Activated CD8-positive, alpha-beta memory T cell treated with anti-CD3 and anti-CD28 coated beads, Interleukin-2, amount 50 U/mL, for 1 hour (primary cell): ENCODE measurements around the gene AHRR.

Source experiments
- DNase-seq: peaks from one replicate; pipeline ENCODE4 v3.0.0-alpha.2; 2020; ENCODE audit errors: extremely low read depth

AHRR gene

DNA sequence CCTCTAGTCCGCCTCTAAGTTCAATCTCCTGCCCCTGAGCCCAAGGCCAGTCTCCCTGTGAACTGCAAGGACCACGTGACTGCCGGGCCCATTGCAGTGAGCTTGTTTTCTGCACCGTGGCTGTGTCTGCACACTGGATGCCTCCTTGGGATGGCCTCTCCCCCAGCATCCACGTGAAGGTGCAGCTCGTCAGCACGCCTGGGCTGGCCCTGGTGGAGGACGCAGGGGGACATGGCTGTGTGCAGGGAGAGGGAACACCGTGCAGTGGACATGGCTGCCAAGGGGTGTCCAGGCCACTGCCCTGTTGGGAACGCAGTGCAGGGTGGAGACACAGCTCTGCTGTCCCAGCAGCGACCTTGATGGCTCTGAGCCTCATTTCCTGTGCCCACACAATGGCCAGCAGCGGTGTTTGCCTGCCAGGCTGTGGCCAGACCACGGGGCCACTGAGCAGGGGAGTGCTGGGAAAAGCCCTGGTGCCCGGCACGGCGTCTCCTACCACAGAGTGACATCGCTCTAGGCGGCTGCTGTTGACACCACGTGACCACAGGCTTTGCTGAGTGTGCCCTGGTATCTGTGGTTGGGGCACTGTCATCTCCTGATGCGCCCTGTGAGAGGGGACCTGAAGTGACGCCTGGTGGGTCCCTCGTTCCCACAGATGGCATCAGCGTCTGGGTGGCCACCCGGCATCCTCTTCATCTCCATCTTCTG is 94.6 kb downstream of the AHRR start:
- DNase-seq: no peak

DNA sequence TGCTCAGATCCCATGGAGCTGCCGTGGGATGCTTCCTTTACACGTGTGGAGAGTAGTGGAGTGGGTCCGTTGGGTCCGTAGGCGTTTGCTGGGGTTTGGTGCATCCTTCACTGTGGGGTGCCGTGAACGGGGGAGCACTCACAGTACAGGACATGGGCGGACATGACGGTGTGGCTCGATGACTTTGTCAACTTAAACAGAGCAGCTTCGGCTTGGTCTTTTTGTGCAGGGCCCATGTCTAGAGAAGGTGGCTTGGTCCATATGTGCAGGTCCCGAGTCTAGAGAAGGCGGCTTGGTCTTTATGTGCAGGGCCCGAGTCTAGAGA is 95.1 kb downstream of the AHRR start:
- no peak for DNase-seq

DNA sequence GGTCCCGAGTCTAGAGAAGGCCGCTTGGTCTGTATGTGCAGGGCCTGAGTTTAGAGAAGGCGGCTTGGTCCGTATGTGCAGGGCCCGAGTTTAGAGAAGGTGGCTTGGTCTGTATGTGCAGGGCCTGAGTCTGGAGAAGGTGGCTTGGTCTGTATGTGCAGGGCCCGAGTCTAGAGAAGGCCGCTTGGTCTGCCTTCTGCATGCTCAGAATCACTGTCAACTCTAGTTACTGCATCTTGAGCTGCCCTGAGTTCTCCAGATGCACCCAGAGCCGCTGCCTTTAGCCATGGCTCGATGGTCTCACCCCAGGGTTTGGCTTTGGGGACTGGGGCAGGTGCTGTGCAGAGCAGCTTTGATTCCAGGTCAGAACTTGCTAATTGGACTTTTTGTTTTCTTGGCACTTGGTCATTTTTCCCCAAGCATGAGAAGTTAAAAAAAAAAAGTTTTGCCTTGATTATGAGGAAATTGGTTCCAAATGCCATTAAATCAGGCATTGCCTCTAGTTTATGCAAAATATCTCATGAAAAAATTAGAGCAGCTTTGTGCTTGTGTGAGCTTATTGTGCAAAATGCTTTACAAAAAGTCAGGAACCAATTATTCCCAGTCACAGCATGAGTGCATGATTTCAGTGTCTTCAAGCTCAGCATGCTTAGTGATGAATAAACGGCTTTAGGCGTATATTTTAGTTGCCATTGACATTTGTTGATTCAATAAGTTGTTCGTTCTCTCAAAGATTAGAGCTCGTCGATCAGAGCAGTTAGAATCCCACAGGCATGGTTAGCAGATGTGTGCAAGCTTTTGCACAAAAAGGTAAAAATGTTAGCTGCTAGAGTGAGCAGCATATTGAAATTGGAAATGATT is 96.0 kb downstream of the AHRR start:
- no peak for DNase-seq

DNA sequence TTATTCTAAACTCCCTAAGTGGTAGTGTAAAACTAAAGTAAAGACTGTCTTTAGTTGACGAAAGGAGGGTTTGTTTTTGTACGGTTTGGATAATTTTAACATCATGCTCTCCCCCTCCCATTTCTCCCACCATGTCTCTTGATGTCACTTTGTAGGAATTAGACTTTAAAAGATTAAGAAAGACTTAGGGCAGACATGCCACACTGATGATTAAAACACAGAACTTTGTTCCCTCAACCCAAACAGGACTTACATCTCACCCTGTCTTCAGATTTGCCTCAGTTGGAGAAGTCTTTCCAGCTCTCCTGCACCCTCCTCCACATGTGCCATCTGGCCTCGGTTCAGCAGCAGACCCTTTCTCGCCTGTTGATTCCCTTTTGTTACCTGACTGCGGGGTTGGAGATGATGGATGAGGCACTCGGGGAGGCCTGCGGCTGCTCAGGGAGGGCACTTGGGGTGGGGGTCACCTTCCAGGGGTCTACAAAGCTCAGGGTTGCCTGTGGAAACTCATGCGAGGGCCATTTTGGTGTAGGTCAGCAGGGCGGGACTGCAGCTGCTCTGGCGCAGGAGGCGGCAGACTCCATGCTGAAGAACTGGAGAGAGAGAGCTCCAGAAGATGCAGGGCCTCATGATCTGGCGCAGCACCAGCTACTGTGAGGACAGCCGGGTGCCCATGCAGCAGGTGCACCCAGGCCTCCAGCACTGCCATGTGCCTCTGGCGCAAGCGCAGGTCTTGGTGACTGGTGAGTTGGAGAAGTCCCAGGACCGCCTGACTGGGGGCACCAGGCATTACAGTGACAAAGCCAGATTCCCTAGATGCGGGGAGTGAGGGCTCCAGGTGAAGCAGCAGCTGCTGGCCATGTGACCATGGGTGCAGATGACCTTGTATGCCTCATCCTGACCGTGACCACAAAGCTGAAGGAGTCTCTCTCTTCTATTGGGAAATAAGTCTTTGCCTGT is 96.9 kb downstream of the AHRR start:
- no peak for DNase-seq

DNA sequence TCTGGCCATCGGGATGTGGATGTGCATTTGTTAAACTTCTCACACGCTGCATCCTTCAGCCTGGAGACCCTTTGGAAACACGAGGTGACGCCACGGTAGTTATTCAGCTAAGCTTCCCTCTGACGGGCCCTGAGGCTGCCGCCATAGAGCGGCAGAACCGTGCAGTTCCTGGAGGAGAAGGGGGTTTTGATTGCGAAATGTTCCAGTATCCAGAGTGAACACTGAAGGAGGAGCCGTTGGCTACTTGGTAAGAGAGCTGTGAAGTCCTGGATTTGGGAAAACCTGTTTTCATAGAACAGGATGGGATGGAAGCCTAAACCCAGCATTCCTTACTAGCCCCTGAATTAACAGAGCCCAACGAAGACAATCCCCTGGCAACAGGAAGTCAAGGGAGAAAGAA is 98.5 kb downstream of the AHRR start:
- DNase-seq: no peak

DNA sequence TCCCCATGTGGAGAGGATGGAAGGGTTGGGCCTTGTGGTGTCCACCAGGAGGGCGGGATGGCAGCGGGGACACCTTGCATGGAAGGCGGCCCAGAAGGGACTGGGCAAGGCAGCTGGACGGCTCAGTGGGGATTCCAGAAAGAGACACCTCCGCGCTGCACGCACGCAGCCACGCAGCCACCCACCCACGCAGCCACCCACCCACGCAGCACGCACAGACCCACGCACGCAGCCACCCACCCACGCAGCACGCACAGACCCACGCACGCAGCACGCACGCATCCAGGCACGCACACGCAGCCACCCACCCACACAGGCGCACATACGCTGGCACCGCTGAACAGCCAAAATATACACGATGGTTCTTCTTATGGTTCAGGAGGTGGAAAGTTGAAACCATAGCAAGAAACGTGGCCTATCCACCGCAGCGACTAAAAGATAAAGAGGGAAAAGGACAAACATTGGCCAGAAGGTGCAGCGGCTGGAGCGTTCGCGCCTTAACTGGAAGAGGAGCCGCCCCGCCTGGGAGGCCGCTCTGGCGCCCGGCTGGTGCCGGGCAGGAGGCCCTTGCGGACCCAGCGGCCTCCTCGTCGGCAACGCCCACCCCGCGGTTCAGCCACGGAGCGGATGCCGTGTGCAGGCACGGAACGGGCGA is 99.2 kb downstream of the AHRR start:
- DNase-seq: no peak

DNA sequence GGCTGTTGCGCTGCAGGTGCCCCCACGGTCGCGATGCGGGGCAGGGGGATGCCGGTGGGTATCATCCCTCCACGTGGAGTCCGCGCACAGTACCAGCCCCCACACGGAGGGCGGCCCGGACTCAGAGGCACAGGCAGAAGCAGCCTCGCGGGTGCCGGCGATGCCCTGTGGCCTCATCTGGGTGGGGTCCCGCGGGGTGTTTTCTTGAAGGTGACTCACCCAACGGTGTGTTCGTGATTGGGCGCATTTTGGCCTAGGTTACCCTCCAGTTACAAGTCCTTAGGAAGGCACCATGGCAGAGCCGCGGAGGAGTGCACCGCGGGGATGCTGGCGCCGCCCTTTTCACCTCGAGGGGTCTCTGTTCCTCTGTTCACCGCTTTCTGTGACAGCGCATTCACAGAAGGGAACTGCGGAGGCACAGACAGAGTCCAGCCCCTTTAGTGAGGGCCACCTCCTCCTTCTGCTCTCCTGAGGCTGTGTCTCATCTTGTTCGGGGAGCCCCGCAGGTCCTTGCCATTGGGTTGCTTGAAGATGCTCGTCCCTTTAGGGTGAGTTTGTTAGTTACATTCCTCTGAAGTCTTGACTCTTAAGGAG is 99.9 kb downstream of the AHRR start:
- DNase-seq: no peak

DNA sequence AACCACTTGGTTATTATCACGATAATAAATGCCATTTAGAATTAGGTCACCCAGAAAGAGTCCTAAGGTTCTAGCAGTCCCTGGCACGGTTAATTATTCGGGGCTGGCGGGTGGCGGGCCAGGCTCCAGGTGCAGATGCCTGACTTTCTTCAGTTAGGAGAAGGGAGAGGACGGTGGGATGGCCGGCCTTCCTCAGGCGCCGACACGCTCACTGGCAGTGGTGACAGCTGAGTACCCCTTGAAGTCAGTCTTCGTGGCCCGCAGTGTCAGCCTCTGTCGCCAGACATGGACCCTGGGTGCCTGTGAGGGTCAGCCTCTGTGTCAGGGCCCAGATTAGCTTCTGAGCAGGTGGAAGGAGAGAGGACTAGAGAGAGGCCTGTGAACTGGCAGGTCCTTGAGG is 100.4 kb downstream of the AHRR start:
- DNase-seq: no peak

DNA sequence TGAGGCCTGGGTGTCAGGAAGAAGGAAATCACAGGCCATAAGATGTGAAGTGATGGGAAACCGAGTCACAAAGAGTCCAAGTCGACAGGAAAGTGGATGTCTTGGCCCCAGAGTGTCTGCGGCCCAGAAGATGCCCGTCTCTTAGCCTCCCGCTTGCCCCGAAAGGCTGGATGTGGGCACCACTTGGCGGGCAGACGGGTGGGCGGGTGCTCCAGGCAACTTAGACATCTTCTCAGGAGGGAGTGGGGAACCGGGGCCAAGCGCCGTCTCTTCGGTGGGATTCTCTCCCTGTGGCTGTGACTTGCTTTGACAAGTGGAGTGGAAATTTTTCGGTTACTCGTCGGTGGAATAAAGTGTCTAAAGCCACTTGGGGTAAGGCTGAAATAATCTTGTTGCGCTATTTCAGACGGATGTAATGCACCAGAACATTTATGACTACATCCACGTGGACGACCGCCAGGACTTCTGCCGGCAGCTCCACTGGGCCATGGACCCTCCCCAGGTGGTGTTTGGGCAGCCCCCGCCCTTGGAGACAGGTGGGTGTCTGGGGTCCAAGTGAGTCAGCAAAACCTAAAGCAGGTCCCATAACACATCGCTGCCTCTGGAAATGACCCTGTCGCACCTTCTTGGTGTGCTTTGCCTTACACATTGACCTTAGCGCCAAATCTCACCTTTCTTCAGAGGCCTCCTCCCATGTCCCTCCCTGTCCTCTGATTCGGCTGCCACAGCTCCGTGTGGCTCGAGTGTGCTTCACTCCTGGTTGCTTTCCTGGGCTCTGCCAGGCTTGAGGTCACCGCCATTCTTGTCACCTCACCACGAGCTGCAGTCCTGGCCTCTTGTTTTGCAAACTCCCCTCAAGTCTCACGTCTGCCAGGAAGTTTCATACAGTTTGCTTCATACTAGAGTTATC is 101.1 kb downstream of the AHRR start:
- no peak for DNase-seq

DNA sequence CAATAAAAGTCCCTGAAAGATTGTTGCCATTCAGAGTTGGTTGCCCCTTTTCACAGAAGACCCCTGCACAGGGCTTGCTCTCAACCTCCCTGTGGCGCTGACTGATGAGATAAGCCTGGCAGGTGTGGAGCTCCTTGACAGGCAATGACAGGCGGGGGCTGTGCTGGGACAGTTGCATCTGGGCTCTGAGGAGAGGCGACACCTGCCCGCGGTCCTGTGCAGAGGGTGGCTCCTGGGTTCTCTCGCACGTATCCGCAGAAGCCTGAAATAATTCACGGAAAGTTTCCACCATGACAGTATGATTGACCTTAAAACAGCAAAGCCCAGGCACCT is 101.7 kb downstream of the AHRR start:
- DNase-seq: no peak

DNA sequence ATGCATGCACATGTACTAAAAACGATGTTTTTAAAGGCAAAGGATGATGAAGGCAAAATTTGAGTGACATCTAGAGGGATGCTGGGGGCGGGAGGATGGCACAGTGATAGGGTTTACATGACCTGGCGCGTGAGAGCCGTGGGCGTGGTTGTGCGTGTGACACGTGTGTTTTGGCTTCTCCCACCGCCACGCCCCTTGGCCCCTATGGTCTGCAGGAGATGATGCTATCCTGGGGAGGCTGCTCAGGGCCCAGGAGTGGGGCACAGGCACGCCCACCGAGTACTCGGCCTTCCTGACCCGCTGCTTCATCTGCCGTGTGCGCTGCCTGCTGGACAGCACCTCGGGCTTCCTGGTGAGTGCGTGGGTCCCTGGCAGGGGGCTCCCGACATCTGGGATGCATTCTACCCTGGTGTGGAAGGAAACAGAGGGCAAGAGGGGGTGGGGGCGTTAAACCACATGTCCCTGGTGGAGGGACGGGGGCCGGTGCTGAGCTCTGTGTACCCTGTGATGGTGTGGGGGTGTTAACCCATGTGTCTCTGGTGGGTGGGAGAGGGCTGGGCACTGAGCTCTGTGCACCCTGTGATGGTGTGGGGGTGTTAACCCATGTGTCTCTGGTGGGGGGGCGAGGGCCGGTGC is 102.2 kb downstream of the AHRR start:
- DNase-seq: no peak

DNA sequence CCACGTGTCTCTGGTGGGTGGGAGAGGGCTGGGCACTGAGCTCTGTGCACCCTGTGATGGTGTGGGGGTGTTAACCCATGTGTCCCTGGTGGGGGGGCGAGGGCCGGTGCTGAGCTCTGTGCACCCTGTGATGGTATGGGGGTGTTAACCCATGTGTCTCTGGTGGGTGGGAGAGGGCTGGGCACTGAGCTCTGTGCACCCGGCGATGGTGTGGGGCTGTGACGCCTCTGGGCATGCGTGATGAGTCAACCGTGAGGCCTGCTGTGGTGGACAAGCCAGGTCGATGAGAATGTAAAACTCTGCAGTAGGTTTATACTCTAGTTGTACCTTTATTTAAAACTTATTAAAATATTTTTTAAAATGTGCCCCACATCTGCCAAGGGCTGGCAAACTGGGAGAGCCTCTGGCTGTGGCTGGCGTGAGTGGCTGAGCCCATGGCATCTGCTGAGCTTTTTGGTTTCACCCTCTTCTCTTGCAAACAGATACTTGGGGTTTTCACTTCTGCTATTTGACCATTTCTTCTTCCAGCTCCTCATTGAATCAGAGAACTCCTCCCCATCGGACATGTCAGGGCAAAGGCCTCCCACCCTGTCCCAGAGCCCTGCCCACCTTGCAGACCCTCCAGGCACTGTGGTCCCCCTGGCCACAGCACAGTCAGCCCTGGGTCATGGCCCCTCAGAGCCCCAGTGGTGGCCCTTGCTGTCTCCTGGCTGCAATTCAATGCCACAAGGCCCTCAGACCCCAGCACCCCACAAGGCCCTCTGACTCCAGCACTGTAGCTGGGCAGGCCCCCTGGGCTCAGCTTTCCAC is 103.0 kb downstream of the AHRR start:
- no peak for DNase-seq

DNA sequence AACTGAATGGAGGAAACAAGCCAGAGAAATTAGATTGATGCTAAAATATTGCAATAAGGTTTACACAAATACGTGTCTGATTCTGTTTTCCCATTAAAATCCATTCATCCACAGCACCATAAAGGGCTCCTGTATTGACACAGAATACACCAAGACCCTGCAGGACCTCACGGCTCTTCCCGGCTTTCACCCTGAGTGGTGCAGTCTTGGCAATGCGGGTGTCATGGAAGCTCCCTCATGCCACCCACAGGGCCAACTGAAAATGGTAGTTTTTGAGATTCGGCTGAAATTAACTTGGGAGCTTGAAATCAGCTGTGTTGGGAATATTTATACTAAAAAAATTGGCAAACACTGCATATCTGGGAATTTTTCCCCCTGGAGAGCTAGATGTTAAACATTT is 104.2 kb downstream of the AHRR start:
- DNase-seq: no peak

DNA sequence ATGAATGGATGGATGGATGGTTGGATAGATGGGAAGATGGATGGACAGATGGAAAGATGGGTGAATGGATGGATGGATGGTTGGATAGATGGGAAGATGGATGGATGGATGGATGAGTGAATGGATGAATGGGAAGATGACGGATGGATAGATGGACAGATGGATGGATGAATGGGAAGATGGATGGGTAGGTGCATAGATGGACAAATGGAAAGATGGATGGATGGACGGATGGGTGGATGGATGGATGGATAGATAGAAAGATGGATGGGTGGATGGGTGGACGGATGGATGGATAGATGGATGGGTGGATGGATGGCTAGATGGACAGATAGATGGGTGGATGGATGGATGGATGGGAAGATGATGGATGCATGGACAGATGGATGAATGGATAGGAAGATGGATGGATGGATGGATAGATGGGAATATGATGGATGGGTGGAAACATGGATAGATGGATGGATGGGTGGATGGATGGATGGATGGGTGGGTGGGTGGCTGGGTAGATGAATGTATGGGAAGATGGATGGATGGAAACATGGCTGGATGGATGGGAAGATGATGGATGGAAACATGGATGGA is 105.0 kb downstream of the AHRR start:
- DNase-seq: no peak

DNA sequence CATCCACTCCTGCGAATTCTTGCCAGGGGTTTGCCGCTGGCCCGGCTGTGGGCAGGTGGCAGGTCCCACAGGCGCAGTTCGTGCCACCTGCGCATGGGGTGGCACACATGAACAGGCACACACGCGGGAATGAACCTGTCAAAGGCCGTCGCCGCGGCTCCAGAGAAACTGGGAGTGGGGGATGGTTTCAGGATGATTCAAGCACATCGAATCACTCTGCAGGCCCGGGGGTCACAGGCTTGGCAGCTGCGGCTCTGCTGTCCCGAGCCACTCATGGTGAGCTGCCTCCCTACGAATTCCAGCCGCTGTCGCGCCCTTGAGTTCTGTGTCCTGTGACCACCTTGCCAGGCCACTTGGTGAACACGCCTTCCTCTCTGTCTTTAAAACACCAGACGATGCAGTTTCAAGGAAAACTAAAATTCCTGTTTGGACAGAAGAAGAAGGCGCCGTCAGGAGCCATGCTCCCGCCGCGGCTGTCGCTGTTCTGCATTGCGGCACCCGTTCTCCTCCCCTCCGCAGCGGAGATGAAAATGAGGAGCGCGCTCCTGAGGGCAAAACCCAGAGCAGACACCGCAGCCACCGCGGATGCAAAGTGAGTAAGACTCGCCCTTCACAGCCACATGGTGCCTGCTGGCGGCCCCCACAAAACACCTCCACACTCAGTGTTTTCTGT is 106.0 kb downstream of the AHRR start:
- DNase-seq: no peak

DNA sequence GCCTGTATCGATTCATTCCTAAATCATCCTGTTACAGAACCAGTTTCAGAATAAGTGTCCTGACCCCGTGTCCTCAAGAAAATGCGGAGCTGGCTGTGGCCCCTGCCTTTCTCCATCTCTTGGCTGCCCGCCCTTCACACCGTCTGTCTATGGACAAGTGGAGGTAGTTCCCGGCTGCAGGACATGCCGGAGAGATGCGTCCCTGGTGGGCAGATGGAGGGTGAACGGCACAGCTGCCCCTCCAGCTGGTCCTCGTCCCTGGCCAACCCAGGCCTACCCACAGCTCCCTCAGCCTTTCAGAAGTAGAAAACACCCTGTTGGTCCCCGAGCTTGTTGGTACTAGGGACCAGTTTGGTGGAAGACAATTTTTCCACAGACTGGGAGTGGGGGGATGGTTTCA is 106.7 kb downstream of the AHRR start:
- DNase-seq: no peak

DNA sequence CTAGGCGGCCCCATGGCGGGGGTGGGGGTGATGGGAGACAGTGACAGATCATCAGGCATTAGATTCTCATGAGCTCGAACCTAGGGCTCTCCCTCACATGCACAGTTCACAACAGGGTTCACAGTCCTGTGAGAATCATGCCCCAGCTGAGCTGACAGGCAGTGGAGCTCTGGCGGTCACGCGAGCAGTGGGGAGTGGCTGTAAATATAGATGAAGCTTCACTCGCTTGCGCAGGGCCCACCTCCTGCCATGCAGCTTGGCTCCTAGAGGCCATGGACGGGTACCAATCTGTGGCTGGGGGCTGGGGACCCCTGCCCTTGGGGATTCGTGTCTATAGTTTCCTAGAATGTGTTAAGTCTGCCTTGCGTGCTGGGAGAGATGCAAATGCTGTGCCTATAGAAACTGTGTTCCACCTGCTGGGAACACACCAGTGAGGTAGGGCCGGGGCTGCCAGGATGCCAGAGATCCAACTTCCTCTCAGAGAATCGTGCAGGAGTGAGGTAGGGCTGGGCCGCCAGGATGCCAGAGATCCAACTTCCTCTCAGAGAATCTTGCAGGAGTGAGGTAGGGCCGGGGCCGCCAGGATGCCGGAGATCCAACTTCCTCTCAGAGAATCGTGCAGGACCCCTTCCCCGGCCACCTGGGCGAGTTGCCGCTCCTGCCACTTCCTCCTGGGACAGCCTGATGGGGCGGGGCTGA is 107.4 kb downstream of the AHRR start:
- no peak for DNase-seq
